COR-L47 (cell line): ENCODE results near the gene OR8G5.

Source experiments
- DNase-seq: peaks from one replicate; lab custom pipeline; 2025; lab: John Stamatoyannopoulos, UW

Gene OR8G5

DNA sequence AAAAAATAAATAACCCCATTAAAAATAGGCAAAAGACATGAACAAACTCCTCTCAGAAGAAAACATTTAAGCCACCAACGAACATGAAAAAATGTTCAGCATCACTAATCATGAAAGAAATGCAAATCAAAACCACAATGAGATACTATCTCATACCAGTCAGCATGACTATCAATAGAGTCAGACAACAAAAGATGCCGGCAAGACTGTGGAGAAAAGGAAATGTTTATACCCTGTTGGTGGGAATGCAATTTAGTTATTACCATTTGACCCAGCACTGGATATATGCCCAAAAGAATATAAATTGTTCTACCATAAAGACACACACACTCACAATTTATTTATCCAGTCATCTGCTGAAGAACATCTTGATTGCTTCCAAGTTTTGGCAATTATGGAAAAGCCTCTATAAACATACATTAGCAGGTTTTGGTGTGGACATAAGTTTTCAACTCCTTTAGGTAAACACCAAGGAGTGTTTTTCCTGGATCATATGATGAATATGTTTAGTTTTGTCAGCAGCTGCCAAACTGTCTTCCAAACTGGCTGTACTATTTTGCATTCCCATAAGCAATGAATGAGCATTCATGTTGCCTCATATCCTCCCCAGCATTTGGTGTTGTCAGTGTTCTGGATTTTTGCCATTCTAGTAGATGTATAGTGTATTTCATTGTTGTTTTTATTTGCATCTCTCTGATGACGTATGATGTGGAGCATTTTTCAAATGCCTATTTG, 29.6 kb downstream of the OR8G5 start:
- no peak for DNase-seq

DNA sequence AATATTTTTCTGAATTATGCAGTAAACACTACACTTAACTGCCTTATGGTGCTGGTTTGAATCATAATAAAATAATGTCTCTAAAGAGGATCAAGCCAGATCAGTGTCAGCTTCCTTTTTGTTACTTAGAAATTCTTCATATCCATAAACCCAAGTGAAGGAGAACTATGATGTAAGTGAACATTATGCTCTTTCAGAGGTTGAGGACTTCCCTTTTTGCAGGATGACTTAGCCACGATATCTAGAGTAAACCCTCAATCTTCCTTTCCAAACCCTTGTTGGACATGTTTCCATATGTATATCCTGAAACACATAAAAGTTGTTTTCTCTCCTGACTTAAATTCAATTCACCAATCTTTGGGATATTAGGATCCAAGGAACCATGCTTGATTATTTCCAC, 38.5 kb downstream of the OR8G5 start:
- DNase-seq = no peak

DNA sequence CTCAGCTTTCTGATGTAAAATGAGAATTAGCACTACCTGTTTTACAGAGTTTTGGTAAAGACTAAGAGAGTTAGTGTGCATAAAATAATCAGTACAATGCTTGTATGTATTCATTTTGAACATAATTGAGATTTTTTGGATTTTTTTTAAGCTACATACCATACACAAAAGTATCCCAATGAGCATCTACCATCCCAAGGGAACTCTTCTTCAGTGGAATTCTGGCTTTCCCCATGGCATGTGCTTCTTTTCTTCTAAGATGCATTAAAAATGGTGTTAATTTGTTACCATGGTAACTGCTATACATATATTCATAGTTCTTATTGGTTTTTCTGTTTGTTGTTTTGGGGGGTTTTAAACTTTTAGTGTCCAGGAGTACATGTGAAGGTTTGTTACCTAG, 39.8 kb downstream of the OR8G5 start:
- no peak for DNase-seq

DNA sequence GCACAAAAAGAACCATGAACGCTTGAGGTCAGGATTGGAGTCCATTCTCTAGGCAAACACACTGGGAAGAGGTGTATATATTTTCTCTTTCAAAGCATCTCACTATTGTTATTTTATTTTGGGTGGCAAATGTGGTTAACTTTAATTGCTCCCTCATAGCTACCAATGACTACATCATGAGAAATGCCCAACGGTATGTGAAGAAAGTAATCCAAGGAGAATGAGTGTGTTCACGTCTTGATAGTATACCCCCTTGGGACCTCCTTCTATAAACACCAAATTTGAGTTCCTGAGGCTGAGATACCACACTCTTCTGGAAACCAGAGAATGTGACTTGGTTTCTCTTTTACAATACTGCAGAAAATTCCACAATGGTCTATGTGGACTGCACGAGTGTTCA, 41.7 kb downstream of the OR8G5 start:
- DNase-seq = no peak

DNA sequence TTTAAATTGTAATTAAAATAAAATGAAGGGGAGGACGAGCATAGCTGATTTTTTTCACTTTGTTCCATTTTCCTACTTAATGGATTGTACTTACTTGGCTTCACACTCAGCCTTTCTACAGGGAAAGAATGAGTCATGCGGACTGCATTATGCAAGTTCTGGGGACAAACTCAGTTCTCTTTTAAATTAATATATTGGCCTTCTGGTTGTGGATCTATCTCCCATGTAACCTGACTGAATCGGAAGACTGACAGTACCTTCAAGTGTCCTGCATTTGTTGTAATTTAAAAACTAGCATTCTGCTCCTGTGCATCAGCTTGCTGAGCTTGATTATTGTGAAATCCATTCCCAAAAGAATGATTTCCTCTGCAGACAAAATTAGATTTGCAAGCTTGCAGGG, 45.4 kb downstream of the OR8G5 start:
- no peak for DNase-seq

DNA sequence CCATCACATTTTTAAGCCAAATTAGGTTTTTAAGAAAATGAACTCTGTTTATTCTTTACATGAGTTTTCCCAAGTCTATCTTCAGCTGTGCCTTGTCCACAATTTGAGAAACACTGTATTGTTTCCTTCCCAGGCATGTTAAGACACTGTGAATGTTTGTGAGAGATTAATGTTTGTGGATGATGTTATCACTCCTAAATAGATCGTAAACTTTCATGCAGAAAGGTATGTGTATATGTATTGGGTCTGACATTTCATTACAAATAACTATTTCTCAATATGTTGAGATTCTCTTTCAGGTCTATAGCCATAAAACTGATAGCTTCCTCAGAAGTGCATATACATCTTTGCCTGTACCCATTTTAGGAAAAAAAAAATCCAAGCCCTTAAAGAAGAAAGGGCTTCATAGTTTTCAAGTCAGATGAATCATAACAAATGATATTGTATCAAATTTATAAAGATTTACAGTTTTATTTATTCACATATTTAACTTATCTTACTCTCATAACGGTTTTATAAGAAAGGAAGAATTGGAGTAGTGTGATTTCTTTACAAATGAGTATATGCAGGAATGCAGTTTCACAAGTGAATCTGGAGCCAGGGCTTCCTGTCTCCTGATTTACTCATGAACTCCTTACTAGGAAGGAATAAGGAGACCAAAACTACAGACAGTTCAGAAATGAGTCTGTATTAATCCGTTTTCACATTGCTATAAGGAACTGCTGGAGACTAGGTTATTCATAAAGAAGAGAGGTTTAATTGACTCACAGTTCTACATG, 46.4 kb downstream of the OR8G5 start:
- DNase-seq = no peak

DNA sequence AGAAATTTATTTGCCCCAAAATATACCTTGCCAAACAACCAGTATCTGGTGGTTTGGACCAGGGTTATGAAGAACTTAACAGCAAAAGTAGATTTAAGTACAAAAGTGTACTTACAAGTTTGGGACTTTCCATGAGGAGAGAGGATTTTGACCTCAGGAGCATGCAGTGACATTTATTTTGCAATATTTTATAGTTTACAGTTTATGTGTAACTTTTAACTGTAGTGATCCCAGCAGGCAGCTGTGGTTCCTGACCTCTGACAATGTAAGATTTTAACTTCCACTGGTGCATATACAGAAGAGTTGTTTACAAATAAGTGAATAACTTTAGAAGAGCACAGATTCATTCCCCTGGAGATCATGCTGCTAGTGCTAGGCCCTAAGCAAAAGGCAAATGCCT, 50.9 kb downstream of the OR8G5 start:
- no peak for DNase-seq

DNA sequence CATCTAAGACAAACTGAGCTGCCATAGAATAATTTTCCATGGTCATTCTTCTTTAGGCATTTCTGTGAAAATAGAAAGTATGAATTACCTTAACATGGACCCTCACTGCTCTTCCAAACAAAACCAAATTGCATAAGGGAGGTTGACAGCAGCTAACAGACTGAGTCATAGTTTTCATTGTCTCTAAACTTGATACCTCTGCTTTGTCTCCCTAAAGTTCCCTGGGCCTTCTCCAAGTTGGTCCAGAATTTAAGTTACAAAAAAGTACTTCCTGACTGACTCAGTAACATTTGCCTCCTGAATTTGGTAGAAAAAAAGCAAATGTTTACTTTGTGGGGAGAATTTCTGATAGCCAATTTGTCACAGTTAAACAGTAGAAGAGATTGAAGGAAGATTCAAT, 54.5 kb downstream of the OR8G5 start:
- DNase-seq = no peak

DNA sequence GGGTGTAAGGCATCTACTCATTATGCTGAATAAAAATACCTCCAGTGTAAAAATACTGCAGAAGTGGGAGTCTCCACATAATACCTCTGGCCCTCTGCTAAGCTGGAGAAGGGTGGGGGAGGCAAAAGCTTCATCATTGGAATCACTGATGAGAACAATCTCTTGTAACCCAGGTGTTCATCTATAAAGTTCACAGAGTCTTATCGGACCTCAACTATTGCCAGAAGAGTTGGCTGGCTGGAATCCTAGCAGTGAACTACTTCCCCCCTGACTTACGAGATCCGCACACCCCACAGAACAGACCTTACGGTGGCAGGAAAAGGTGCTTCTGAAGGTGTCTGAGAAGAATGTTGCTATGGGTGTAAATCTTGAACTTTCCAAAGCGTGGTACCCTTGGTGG, 55.1 kb downstream of the OR8G5 start:
- no peak for DNase-seq

DNA sequence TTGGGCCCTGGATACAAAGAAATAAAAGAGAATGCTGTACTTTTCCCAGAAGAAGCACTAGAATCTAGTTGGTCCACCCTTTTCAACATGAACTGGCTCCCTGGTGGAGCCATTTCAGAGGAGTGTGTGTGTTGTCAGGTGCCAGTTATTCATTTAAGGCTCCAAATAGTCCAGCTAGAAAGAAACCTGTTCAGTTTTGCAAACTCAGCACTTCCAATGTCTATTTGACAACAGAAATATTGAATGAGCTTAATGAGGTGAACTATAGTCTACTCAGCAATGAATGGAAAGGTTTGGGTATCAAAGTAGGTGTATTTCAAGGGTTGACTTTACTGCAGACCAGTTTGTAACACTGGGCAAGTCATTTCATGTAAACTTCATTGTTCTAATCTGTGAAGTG, 55.5 kb downstream of the OR8G5 start:
- no peak for DNase-seq

DNA sequence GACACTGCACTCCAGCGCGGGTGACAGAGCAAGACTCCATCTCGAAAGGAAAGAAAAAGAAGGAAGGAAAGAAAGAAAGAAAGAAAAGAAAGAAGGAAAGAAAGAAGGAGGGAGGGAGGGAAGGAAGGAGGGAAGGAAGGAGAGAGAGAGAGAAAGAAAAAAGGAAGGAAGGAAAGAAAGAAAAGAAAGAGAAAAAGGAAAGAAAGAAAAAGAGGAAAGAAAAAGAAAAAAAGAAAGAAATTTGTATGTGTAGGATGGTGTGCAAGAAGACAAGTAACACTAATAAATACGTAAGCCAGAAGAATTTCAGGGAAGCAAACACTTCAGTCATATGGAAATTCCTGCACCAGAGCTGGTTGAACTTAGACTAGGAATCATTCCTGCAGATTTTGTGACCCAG, 57.0 kb downstream of the OR8G5 start:
- no peak for DNase-seq

DNA sequence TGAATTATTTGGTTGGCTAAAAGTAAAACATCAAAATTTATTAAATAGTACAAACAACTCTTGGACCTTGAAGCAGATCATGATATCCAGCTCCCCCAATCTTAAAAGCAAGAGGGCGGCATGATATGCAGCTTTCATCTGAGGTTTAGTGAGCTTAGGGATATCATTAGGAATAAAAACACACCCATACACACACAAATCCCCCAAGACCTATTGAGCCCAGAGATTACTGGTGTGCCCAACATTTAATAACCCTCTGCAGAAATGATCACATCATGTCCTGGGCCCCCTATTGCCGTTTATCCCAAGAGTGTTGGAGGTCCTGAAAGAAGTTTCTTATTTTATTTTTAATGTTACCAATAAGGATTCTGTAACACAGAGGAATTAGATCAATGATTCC, 57.7 kb downstream of the OR8G5 start, which contains the start of gene OR8D1:
TSS of gene OR8D1 (minus strand) at position 101 of the 400 bp plus-strand sequence. CDS start 3,183 bp downstream, outside the sequence.
- DNase-seq = no peak

DNA sequence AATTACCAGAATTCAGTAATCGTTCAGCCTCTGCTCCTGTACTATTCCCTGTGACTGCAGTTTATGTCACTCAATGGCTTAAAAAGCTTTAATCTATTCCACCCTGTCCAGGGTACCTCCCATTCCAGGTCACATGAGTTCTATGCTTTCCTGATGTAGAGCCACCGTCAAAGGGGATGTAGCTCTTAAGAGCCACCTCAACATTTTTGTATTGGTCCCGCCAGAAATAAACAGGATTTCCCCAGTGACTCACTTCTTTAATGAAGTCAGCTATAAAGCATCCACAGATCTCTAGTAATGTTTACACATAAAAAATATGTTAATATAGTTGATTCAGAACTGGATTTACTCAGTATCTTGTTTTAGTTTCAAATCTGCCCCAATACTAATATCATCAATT, 58.9 kb downstream of the OR8G5 start:
- DNase-seq = no peak
